GM19438 (cell line): ENCODE measurements around the gene UBE2L6.
A peak's percentile ranks its signal among the peaks of the same experiment; 100 is the strongest.

Source experiments
- ATAC-seq: cut with Tn5 transposase; IDR thresholded peaks from one replicate; pipeline ENCODE4 v1.9.1; 2021; ENCODE audit warnings: low read depth; ENCODE audit not compliant: unreplicated experiment

UBE2L6 gene

GRCh38 chr11:57568330-57568766, 876 bp upstream of the UBE2L6 start:
- peak; percentile 78 for ATAC-seq

- ATAC-seq: peak; percentile 2
Observed at GRCh38 chr11:57566905-57567514, 462 bp downstream of the UBE2L6 start.

GRCh38 chr11:57566005-57566904, 1.2 kb downstream of the UBE2L6 start:
- ATAC-seq: peak; percentile 53

- no peak for ATAC-seq
Observed at GRCh38 chr11:57562596-57562995, 4.9 kb downstream of the UBE2L6 start.

GRCh38 chr11:57560146-57560545, 7.3 kb downstream of the UBE2L6 start:
- ATAC-seq: no peak

- ATAC-seq: no peak
Observed at GRCh38 chr11:57556041-57556440, 11.4 kb downstream of the UBE2L6 start.

GRCh38 chr11:57555393-57555792, 12.1 kb downstream of the UBE2L6 start:
- ATAC-seq: no peak

GRCh38 chr11:57552479-57552878, 15.0 kb downstream of the UBE2L6 start:
- no peak for ATAC-seq

- no peak for ATAC-seq
Observed at GRCh38 chr11:57551941-57552340, 15.5 kb downstream of the UBE2L6 start.

GRCh38 chr11:57549983-57550382, 17.5 kb downstream of the UBE2L6 start:
- no peak for ATAC-seq

GRCh38 chr11:57547854-57548377, 19.6 kb downstream of the UBE2L6 start:
- peak; percentile 93 for ATAC-seq

GRCh38 chr11:57546869-57547475, 20.5 kb downstream of the UBE2L6 start:
- peak; percentile 57 for ATAC-seq

GRCh38 chr11:57546451-57546850, 21.0 kb downstream of the UBE2L6 start:
- no peak for ATAC-seq

- no peak for ATAC-seq
Observed at GRCh38 chr11:57545883-57546282, 21.6 kb downstream of the UBE2L6 start.

GRCh38 chr11:57544566-57544965, 22.9 kb downstream of the UBE2L6 start:
- no peak for ATAC-seq

GRCh38 chr11:57543593-57543992, 23.9 kb downstream of the UBE2L6 start:
- no peak for ATAC-seq

- no peak for ATAC-seq
Observed at GRCh38 chr11:57542582-57542981, 24.9 kb downstream of the UBE2L6 start.

GRCh38 chr11:57541169-57541568, 26.3 kb downstream of the UBE2L6 start:
- ATAC-seq: no peak

- no peak for ATAC-seq
Observed at GRCh38 chr11:57539342-57539741, 28.1 kb downstream of the UBE2L6 start.

- no peak for ATAC-seq
Observed at GRCh38 chr11:57536947-57537619, 30.4 kb downstream of the UBE2L6 start, which contains the start of gene SMTNL1. Gene SMTNL1, plus strand, starts transcription at chr11:57537595. Its CDS starts 5,048 bp downstream, at chr11:57542643.
